PC-3 (cell line): ENCODE measurements around the gene PLXNA2.

Experiments
- EZH2 ChIP-seq: fragments of 300-600 bp; sonication (generic); IDR thresholded peaks from one replicate; pipeline ENCODE4 v1.6.1; 2017; ENCODE audit warnings: antibody characterized with exemption, mild to moderate bottlenecking, low read length; ENCODE audit not compliant: unreplicated experiment
- TF ChIP-seq, protein P1 (sequence below): fragments of 300-600 bp; sonication (generic); conservative IDR thresholded peaks from 2 replicates; pipeline ENCODE4 v1.5.1; 2017; ENCODE audit warnings: antibody characterized with exemption, low read depth, mild to moderate bottlenecking, low read length

DNA sequence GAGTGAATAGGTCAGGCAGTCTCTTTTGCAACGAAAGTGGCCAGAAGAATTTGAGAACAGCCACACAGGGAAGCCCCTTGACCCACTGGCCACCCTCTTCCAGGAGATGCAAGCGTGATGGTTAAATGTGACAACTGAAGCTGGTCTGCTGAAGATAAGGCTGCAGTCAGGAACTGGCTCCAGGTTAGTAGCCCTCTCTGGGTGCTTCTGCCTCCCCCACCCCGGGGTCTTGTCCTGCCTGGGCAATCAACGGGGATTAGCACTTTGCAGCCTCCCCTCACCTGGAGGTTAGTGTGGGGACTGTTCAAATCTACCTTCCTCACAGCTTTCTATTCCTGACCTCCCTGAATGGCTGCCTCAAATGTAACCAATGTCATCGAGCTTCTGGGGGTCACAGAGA lies 125.9 kb downstream of the PLXNA2 start:
- TF ChIP-seq EZH2: no peak
- TF ChIP-seq, protein P1, sequence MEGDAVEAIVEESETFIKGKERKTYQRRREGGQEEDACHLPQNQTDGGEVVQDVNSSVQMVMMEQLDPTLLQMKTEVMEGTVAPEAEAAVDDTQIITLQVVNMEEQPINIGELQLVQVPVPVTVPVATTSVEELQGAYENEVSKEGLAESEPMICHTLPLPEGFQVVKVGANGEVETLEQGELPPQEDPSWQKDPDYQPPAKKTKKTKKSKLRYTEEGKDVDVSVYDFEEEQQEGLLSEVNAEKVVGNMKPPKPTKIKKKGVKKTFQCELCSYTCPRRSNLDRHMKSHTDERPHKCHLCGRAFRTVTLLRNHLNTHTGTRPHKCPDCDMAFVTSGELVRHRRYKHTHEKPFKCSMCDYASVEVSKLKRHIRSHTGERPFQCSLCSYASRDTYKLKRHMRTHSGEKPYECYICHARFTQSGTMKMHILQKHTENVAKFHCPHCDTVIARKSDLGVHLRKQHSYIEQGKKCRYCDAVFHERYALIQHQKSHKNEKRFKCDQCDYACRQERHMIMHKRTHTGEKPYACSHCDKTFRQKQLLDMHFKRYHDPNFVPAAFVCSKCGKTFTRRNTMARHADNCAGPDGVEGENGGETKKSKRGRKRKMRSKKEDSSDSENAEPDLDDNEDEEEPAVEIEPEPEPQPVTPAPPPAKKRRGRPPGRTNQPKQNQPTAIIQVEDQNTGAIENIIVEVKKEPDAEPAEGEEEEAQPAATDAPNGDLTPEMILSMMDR: no peak
